GM21515 (cell line): ENCODE results near the gene RBL1.

Experiments
- ATAC-seq: cut with Tn5 transposase; IDR thresholded peaks from one replicate; pipeline ENCODE4 v1.9.1; 2021; ENCODE audit not compliant: unreplicated experiment

RBL1 gene

DNA sequence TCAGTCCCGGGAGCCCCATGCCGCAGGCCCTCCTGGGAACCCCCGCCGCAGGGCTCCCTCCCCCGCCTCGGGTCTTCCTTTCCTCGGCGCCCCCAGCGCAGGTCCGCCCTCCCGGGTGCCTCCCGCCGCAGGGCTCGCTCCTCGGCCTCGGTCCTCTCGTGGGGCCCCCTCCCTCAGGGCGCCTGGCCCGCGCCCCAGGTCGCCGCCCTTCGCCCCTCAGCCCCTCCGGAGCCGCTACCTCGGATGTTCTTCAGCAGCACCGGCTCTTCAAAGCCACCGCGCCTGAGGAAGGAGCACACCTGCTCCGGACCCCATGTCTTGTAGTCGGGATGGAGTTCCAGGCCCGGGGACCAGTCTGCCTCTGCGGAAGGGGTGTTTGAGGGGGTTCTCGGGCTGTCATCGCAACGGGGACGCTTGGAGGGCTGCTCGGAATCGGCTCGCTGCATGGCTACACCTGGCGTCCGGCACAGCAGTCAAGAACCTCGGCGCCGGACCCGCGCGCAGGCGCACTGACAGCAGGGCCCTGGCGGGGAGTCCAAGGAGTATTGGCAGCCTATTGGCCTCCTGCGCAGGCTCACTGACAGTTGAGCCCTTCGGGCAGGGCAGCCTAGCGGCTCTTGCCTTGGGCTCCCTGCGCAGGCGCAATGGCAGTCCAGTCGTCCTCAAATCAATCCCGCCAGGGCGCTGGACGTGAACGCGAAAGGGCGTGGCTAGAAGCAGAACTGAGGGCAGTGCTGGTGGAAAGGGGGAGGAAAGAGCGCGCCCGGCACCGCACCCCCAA lies 144.4 kb downstream of the RBL1 start, which contains the start of gene SAMHD1:
Gene SAMHD1, minus strand, starts transcription at position 511 of the 781 bp plus-strand sequence. Its CDS starts 65 bp downstream, at position 446.
- peak; percentile 86 for ATAC-seq

DNA sequence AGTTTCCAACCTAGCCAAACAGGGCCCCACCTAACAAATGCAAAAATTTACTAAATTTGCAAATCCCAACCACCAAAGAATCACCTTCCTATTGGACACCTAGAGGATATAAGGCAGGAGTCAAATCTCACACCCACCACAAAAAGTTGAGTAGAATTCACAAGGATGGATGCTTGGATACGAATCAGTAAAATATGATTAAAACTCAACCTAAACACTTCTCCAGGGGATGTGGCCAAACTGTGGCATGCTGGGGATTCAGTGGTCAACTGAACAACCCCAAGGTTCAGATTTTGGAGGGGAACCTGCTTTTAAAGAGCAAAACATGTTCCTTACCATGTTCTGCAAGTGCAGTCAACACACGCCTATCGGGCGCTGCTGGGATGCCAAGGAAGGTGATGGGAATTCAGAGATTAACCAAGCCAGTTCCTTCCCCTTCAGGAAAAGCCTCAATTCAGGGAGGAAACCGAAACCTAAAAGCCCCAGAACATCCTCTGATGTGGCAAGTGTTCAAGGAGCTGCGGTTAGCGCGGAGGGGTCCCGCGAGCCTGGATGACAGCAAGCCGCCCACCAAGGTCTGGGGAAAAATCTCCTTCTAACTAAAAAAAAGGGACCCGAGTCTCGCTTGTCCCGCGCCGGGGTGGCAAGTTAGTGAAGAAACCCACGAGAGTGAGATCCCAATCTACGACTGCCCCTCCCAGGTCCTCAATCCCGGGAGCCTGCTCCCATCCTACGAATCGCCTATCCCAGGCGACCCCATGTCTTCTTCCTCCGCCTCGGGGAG lies 145.2 kb downstream of the RBL1 start:
- peak; percentile 6 for ATAC-seq
